Stimulated activated CD8-positive, alpha-beta memory T cell treated with anti-CD3 and anti-CD28 coated beads, Interleukin-7, amount 100 ng/mL, for 1 hour (primary cell): ENCODE measurements around the gene TNFRSF11A.

Experiments
- DNase-seq, 2 donors: peaks; one replicate each; pipeline ENCODE4 v3.0.0-alpha.2; 2020; ENCODE audit warnings: low read depth in 2 of 2

The TNFRSF11A gene

DNA sequence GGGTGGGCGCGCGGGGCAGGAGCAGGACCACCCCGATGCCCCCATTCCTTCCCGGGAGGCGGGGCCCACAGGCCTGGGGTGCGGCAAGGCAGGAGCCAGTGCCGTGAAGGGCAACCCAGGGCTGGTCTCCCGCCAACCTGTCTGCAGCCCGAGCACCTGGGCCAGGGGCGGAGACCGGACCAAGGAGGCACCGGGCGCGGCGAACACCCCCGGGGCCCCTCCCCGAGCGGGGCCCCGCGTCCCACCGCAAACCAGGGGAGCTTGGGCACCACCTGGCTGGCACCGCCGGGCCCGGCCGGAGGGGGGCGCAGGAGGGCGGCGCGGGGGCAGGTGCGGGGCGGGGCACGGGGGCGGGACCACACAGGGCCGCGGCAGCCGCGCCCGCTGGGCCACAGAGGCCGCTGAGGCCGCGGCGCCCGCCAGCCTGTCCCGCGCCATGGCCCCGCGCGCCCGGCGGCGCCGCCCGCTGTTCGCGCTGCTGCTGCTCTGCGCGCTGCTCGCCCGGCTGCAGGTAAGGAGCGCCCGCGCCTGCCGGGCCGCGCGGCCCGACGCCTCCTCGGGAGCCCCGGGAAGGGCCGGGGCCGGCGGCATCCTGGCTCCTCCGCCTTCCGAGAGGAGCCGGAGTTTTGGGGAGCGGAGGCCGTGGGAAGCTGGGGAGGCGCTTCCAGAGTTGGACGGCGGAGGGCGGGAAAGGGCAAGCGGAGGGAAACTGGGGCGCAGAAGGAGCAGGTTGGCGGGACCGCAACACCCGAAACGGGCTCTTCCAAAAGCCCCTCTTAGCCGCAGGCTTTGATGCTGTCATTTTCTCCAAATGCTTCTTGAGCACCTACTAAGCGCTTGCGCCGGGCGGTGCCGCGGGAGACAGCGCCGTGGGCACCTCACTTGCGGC lies at the start of gene TNFRSF11A:
TSS of gene TNFRSF11A (plus strand) at position 394 of the 889 bp plus-strand sequence. CDS start at position 437, 43 bp downstream.
- peak in 1 of 2 donors; percentile 46 for DNase-seq

GRCh38 chr18:62277045-62277444 lies 48.1 kb upstream of the TNFRSF11A start:
- DNase-seq, result no peak

DNA sequence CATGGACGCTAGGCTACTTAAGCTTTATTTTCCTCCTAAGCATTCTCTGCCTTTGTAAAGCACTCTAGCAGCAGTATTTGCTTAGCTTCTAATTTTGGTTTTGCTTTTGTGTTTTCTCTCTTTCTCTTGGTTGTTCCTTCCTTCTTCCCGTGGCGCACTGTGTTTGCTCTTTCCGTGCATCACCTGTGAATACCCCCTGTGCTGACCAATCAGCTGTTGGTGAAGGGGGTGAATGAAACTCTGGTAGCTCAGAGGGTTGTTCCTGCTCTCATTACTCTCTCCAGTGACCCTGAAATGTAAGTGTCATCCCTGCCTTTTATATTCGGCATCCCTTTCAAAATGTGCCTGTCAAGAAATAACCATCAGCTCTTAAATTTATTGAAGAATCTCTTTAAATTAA lies 45.5 kb upstream of the TNFRSF11A start:
- DNase-seq, result no peak

DNA sequence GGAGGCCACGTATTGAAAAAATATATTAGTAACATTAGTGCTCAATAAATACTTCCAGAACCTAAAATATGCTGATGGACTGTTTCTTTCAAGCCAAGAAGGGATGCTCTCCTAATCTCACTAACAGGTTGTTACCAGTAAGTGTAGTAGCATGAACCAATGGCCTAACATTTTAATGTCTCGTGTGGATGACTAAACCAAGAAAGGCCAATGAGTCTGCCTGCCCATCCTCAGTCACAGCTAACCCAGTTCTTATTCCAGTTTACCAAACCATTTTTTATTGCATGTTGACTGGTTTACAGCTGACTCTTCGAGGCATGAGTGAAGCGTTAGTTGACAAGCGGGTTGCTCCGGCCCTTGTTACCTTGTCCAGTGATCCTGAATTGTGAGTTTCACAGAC lies 45.1 kb upstream of the TNFRSF11A start:
- no peak for DNase-seq

GRCh38 chr18:62280786-62281185 lies 44.3 kb upstream of the TNFRSF11A start:
- no peak for DNase-seq

DNA sequence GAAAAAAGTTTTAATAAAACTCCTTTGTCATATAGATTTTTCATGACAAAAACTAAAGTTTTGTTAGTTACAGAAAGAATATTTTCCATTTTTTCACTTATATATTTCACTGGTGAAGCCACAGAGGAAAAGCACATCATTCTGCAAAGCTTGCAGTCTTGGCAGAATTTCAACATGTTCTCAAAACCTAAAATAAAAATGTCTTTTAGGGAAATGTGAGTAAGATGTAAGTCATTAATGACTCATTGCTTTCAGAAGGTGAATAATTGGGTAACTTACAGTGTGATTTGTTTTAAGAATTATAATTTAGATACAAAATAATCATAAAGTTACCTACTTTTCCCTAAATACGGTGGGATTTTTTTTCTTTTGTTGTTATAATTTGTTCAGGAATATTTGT lies 43.4 kb upstream of the TNFRSF11A start:
- no peak for DNase-seq

- no peak for DNase-seq
Observed at GRCh38 chr18:62282188-62282629, 42.9 kb upstream of the TNFRSF11A start.

GRCh38 chr18:62284637-62285036 lies 40.5 kb upstream of the TNFRSF11A start:
- DNase-seq, result no peak

DNA sequence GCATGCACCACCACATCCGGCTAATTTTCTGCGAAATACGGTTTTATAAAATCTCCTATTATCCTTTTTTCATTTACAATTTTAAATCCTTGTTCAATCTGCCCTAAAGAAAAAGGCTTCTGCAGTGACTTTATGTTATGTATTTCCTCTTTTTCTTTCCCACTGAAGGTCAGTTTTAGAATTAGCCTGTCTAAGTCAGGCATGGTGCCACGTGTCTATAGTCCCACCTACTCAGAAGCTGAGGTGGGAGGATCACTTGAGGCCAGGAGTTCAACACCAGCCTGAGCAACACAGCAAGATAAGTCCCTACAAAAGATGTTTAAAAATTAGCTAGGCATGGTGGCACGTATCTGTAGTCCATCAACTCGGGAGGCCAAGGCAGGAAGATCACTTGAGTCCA lies 39.8 kb upstream of the TNFRSF11A start:
- no peak for DNase-seq

DNA sequence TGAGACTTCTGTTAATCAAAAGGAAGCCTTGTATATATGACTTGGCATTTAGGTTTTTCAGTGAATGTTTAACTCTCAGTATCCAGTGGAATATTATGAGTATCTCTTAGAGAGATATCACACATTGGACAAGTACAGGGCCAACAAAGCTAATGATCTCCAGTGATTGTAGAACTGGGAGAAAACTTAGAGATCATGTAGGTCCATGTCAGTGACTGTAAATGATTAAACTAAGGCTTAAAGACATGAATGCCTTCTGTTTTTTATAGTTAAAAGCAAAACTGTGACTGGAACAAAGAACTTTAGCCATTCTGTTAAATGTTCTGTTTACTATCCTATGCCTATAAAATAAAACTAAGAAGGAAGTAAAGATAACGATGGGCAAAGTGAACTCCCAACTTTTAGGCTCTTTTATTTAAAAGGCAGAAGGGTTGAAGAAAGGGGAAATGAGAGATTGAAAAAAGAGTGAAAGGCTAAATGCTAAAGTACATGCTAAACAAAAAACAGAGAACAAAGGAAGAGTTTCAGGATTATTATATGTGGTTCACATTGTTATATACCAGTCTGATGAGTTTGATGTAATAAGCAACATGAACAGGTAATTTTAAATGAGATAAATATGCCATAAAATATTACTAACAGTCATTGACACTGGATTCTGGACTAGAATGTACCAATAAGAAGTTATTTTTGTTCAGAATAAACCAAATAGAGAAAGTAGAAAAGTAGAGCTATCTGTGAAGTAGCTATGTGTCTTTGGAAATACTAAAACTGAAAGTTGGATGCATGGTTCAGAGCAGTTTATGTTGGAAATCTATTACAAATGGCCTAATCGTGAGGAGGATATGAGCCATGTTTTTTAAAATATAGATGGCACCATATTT lies 37.1 kb upstream of the TNFRSF11A start:
- DNase-seq, result no peak

DNA sequence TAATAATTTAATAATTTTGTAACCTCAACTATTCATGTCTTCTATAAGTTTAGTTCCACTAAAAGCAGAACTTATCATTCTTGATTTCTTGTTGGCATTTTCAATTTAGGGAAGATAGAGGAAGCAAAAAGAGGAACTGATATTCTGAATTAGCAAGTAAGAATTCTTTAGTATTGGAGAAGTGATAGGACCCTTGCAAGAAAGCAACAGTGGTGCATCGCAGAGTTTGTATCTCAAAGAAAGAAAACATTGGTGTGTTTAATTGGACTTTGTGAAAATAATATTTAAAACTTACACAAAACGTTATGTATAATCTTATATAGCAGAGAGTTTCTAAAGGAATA lies 36.5 kb upstream of the TNFRSF11A start:
- no peak for DNase-seq

- no peak for DNase-seq
Observed at GRCh38 chr18:62289047-62289446, 36.1 kb upstream of the TNFRSF11A start.

DNA sequence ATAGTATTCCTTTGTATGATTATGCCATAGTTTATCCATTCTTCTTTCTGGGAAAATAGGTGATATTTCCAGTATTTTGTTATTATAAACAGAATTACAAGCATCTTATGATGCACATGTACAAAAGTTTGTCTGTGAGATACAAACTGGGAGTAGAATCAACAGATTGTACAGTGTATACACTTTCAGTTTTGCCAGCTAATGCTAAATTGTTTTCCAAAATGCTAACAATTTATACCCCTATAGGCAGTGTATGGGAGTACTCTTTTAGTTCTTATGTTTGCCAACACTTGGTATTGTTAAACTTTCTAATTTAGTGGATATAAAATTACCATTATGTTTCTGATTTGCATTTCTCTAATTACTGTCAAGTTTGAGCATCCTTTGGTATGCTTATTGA lies 31.0 kb upstream of the TNFRSF11A start:
- no peak for DNase-seq

DNA sequence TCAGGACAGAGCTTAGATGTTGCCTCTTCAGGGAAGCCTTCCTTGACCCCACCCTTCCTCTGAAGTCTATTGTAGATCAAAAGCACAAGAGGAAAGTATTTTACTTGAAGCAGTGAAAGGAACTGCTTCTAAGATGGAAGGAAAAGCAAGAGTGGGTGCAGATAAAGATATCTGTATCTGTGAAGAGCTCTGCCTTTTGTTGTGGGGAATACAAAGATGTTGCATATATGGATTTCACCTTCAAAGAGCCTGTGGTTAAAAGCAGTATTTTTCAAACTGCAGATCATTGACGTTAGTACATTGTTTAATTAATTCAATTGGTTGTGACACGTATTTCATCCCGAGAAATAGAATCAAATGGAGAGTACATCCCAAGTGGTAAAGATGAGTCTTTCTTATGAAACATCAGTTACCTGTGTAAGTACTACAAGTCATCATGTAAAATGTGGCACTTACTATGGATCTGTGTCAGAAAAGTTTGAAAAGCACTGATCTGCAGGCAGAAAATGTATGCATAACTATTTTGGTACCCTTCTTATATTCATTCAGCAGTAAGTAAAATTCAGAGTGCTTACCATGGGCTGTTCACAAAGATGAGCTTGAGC lies 24.6 kb upstream of the TNFRSF11A start:
- no peak for DNase-seq

GRCh38 chr18:62301322-62301721 lies 23.8 kb upstream of the TNFRSF11A start:
- no peak for DNase-seq

- DNase-seq, result no peak
Observed at GRCh38 chr18:62312851-62313250, 12.3 kb upstream of the TNFRSF11A start.

GRCh38 chr18:62318228-62319180 lies 6.6 kb upstream of the TNFRSF11A start:
- no peak for DNase-seq

DNA sequence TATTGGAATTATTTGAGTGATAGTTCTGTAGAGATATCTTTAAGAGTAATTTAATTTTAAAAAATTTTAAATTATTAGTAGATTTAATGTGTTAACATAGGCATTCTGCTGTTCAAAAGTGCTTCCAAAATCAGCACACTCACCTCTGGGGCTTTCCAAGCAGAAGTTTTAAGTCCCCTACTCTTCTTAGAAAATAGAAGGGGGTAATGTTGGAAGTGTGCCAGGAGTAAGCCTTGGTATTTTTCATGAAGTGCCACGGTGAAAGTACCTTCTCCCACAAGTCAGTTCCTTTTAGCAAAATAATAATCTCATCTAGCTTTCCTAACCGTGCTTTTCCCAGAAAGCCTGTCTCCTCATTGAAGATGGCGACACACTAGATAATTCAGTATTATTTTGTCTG lies 3.9 kb upstream of the TNFRSF11A start:
- DNase-seq, result no peak

- DNase-seq, result no peak
Observed at GRCh38 chr18:62323483-62324180, 1.5 kb upstream of the TNFRSF11A start.

DNA sequence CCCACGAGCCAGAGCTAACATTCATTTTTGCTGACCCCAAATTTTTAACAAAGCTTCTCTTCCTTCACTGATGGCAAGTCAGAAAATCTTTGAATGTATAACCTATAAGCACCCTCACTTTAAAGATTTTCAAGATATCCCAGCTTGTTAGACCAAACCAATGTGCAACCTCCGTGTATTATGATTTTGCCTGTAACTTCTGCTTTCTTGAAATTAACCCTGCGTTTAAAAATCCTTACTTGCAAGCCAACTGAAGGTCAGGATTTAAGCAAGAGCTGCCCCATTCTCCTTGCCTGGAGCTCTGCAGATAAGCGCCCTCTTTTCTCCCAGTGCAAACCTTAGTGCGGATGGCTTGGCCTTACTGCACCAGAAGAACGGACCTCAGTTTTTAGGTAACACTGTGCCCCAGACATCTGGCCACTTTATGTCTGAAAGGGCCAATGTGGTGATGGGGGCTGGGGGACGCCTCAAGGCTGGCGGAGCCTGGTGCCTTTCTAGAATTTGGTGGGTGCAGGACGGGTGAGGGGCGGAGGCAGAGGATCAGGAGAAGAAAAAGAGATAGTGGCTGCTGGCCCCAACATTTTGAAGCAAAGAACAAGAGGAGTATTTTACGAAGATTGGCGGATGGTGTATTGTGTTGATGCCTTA lies 805 bp upstream of the TNFRSF11A start:
- DNase-seq, result no peak
